Measurements from ENCODE around the gene LIFR.
A peak's percentile ranks its signal among the peaks of the same experiment; 100 is the strongest.

LIFR gene

GRCh38 chr5:38515092-38515491 is 41.4 kb downstream of the LIFR start:
- no peak for DNase-seq (ENCODE audit: low spot score)

- no peak for DNase-seq (ENCODE audit: low spot score)
Measured at GRCh38 chr5:38509185-38509584, 47.3 kb downstream of the LIFR start.

GRCh38 chr5:38506302-38506701 is 50.1 kb downstream of the LIFR start:
- DNase-seq (ENCODE audit: low spot score), result no peak

- no peak for DNase-seq (ENCODE audit: low spot score)
Measured at GRCh38 chr5:38500573-38501260, 55.7 kb downstream of the LIFR start.

GRCh38 chr5:38497946-38498345 is 58.5 kb downstream of the LIFR start:
- DNase-seq (ENCODE audit: low spot score), result peak; percentile 49

- DNase-seq (ENCODE audit: low spot score), result no peak
Measured at GRCh38 chr5:38494763-38495162, 61.7 kb downstream of the LIFR start.

GRCh38 chr5:38494175-38494574 is 62.3 kb downstream of the LIFR start:
- DNase-seq (ENCODE audit: low spot score), result no peak

- no peak for DNase-seq (ENCODE audit: low spot score)
Measured at GRCh38 chr5:38483805-38484398, 72.5 kb downstream of the LIFR start.

- no peak for DNase-seq (ENCODE audit: low spot score)
Measured at GRCh38 chr5:38479315-38479904, 77.0 kb downstream of the LIFR start.

GRCh38 chr5:38478878-38479277 is 77.6 kb downstream of the LIFR start:
- DNase-seq (ENCODE audit: low spot score), result no peak

- peak; percentile 45 for DNase-seq (ENCODE audit: low spot score)
Measured at GRCh38 chr5:38478166-38478565, 78.3 kb downstream of the LIFR start.

GRCh38 chr5:38473008-38473407 is 83.4 kb downstream of the LIFR start:
- DNase-seq (ENCODE audit: low spot score), result no peak

- DNase-seq (ENCODE audit: low spot score), result no peak
Measured at GRCh38 chr5:38472541-38472940, 83.9 kb downstream of the LIFR start.

- DNase-seq (ENCODE audit: low spot score), result no peak
Measured at GRCh38 chr5:38471709-38472108, 84.7 kb downstream of the LIFR start.

GRCh38 chr5:38469707-38470267 is 86.7 kb downstream of the LIFR start:
- no peak for DNase-seq (ENCODE audit: low spot score)

GRCh38 chr5:38468978-38469706 is 87.3 kb downstream of the LIFR start:
- DNase-seq (ENCODE audit: low spot score), result peak; percentile 44

GRCh38 chr5:38468202-38468673 is 88.2 kb downstream of the LIFR start:
- no peak for DNase-seq (ENCODE audit: low spot score)

- no peak for DNase-seq (ENCODE audit: low spot score)
Measured at GRCh38 chr5:38467353-38468040, 88.9 kb downstream of the LIFR start.

GRCh38 chr5:38466424-38467189 is 89.8 kb downstream of the LIFR start:
- peak; percentile 62 for DNase-seq (ENCODE audit: low spot score)

GRCh38 chr5:38465702-38466423 is 90.6 kb downstream of the LIFR start:
- DNase-seq (ENCODE audit: low spot score), result no peak

Measured in pons (tissue), 1 donor.